HFFc6 (cell line): ENCODE measurements around the gene PDCD1LG2. TPM values are rescaled to one million over a fixed set of nuclear protein-coding genes. Genes with fewer than 3 reads are reported as not detected.
A peak's percentile ranks its signal among the peaks of the same experiment; 100 is the strongest.

Experiments used
- DNase-seq: peaks from one replicate; pipeline ENCODE4 v3.0.0-alpha.2; 2018
- H3K27ac Mint-ChIP-seq: 2 replicates; pipeline ENCODE4 v1.8.0; 2020; ENCODE audit warnings: mild to moderate bottlenecking, mixed read lengths
- H3K27me3 Mint-ChIP-seq: 2 replicates; pipeline ENCODE4 v1.8.0; 2021; ENCODE audit warnings: mild to moderate bottlenecking, moderate library complexity, mixed read lengths; ENCODE audit not compliant: insufficient read depth
- H3K36me3 Mint-ChIP-seq: 2 replicates; pipeline ENCODE4 v1.8.0; 2021; ENCODE audit warnings: low read depth, mixed read lengths
- H3K4me1 Mint-ChIP-seq: 2 replicates; pipeline ENCODE4 v1.8.0; 2020; ENCODE audit warnings: low read depth, mixed read lengths
- H3K4me3 Mint-ChIP-seq: 2 replicates; pipeline ENCODE4 v1.8.0; 2020; ENCODE audit warnings: mild to moderate bottlenecking, moderate library complexity, mixed read lengths
- H3K9me3 Mint-ChIP-seq: 2 replicates; pipeline ENCODE4 v1.8.0; 2020; ENCODE audit warnings: mild to moderate bottlenecking, mixed read lengths
- total RNA-seq, 6 experiments: library from RNA; stranded (reverse); fragmentation: NEBNext Ultra II Directional; extraction: Animal tissue kit (Norgen Biotek cat#: 25700); gene quantifications; 2 replicates in 1 of 6; 3 replicates in 5 of 6; pipeline ENCODE4 v1.2.3, GENCODE V29; 2021
- TF ChIP-seq, protein P1 (sequence below): fragments of 200-600 bp; sonication (generic); IDR thresholded peaks from 2 replicates; pipeline ENCODE4 v1.5.0; 2021; ENCODE audit warnings: antibody characterized with exemption, mild to moderate bottlenecking

The PDCD1LG2 gene
- total RNA-seq, 6 experiments from 2014 or later: 31.6 to 50.9 (median 42.6) TPM

DNA sequence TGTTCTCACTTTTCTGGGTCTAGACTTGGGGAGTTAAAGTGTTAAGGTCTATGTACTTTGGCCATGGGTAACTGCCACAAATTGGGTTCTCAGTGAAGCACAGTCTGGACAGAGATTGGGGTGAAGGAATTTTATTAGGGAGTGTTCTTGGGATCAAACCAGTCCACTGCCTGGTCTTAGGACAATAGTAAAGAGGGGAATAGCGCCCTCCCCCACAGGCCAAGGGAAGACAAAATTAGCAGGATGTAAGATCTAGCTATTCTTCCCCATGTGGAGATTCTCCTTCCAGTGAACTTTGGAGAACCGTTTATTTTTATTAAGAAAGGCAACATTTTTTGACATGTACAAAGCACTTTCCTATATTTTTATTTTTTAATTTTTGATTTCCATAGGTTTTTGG lies 100.2 kb downstream of the PDCD1LG2 start:
- Mint-ChIP-seq H3K9me3 (no peaks in the 10 kb centered on the region), H3K4me1 (peaks cover 33% of the 10 kb centered on the region), H3K4me3 (no peak overlapping the region), H3K27ac (no peak overlapping the region), H3K36me3 (no peaks in the 10 kb centered on the region), H3K27me3 (peaks cover 2% of the 10 kb centered on the region; the same call in 1 of the 2 replicates)
- TF ChIP-seq, protein P1, sequence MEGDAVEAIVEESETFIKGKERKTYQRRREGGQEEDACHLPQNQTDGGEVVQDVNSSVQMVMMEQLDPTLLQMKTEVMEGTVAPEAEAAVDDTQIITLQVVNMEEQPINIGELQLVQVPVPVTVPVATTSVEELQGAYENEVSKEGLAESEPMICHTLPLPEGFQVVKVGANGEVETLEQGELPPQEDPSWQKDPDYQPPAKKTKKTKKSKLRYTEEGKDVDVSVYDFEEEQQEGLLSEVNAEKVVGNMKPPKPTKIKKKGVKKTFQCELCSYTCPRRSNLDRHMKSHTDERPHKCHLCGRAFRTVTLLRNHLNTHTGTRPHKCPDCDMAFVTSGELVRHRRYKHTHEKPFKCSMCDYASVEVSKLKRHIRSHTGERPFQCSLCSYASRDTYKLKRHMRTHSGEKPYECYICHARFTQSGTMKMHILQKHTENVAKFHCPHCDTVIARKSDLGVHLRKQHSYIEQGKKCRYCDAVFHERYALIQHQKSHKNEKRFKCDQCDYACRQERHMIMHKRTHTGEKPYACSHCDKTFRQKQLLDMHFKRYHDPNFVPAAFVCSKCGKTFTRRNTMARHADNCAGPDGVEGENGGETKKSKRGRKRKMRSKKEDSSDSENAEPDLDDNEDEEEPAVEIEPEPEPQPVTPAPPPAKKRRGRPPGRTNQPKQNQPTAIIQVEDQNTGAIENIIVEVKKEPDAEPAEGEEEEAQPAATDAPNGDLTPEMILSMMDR: 0 out of 2 replicates have a peak, but pooled peaks have one; percentile 9
- DNase-seq: no peak

- Mint-ChIP-seq H3K27me3 (peaks cover 2% of the 10 kb centered on the region; the same call in 1 of the 2 replicates), H3K36me3 (no peaks in the 10 kb centered on the region), H3K4me3 (no peak overlapping the region), H3K9me3 (no peaks in the 10 kb centered on the region), H3K4me1 (peaks cover 33% of the 10 kb centered on the region), H3K27ac (no peak overlapping the region)
- TF ChIP-seq, protein P1: no peak
- no peak for DNase-seq
Observed at GRCh38 chr9:5611321-5612184, 101.2 kb downstream of the PDCD1LG2 start.

- Mint-ChIP-seq H3K27ac (no peak overlapping the region), H3K4me3 (no peak overlapping the region), H3K4me1 (peaks cover 33% of the 10 kb centered on the region), H3K27me3 (peaks cover 2% of the 10 kb centered on the region; the same call in 1 of the 2 replicates), H3K36me3 (no peaks in the 10 kb centered on the region), H3K9me3 (no peaks in the 10 kb centered on the region)
- no peak for DNase-seq
- TF ChIP-seq, protein P1: no peak
Observed at GRCh38 chr9:5612185-5612530, 101.8 kb downstream of the PDCD1LG2 start.

DNA sequence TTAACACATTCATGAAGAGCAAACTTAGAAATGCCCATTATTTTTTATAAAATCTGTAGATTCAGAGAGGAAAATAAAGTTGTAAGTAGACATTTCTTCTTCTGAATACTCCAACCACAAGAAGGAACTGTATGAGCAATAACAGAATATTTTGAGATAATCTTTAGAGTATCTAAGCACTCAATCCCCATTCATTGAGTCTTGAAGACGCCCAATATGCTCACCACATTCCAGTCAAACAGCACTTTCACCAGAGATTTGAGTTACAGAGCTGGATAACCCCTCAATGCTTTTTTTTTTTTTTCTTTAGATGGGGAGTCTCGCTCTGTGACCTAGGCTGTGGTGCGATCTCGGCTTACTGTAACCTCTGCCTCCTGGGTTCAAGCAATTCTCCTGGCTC lies 103.9 kb downstream of the PDCD1LG2 start:
- TF ChIP-seq, protein P1: no peak
- peaks cover 38% of the 10 kb centered on the region for H3K4me1 Mint-ChIP-seq
- H3K27ac Mint-ChIP-seq: no peak overlapping the region
- H3K9me3 Mint-ChIP-seq: no peaks in the 10 kb centered on the region
- no peak overlapping the region for H3K4me3 Mint-ChIP-seq
- H3K27me3 Mint-ChIP-seq: peaks cover 2% of the 10 kb centered on the region; the same call in 1 of the 2 replicates
- H3K36me3 Mint-ChIP-seq: no peaks in the 10 kb centered on the region
- DNase-seq: no peak

- H3K36me3 Mint-ChIP-seq: no peaks in the 10 kb centered on the region
- no peak for DNase-seq
- peaks cover 34% of the 10 kb centered on the region for H3K4me1 Mint-ChIP-seq
- TF ChIP-seq, protein P1: no peak
- no peak overlapping the region for H3K4me3 Mint-ChIP-seq
- peaks cover 2% of the 10 kb centered on the region; the same call in 1 of the 2 replicates for H3K27me3 Mint-ChIP-seq
- H3K27ac Mint-ChIP-seq: no peak overlapping the region
- no peaks in the 10 kb centered on the region for H3K9me3 Mint-ChIP-seq
Observed at GRCh38 chr9:5614985-5615384, 104.7 kb downstream of the PDCD1LG2 start.
